Neural progenitor cell (in vitro differentiated cells): Measurements from ENCODE around the gene KLC1. TPM values are rescaled to one million over a fixed set of nuclear protein-coding genes. Genes with fewer than 3 reads are reported as not detected.
A peak's percentile ranks its signal among the peaks of the same experiment; 100 is the strongest.

ENCODE experiments used
- DNase-seq: peaks from one replicate; pipeline ENCODE4 v3.0.0-alpha.2; 2016; ENCODE audit warnings: low spot score
- H2AFZ ChIP-seq: fragments of 200-600 bp; sonication (generic); replicated peaks from 2 replicates; pipeline ENCODE4 v1.6.1; 2016; ENCODE audit warnings: antibody characterized with exemption
- H3F3A ChIP-seq: fragments of 200-600 bp; sonication (generic); 2 replicates; pipeline ENCODE4 v1.6.1; 2016; ENCODE audit warnings: antibody characterized with exemption, low read depth
- H3K27ac ChIP-seq: fragments of 200-600 bp; sonication (generic); 2 replicates; pipeline ENCODE4 v1.5.1; 2016; ENCODE audit warnings: mild to moderate bottlenecking
- H3K27me3 ChIP-seq: fragments of 200-600 bp; sonication (generic); 2 replicates; pipeline ENCODE4 v1.6.1; 2016; ENCODE audit warnings: mild to moderate bottlenecking, moderate library complexity
- H3K36me3 ChIP-seq: fragments of 200-600 bp; sonication (generic); 2 replicates; pipeline ENCODE4 v1.5.1; 2016
- H3K4me1 ChIP-seq: fragments of 200-600 bp; sonication (generic); 2 replicates; pipeline ENCODE4 v1.6.1; 2016; ENCODE audit warnings: mixed run types
- H3K4me2 ChIP-seq: fragments of 200-600 bp; sonication (generic); 2 replicates; pipeline ENCODE4 v1.6.1; 2016
- H3K4me3 ChIP-seq: fragments of 200-600 bp; sonication (generic); 2 replicates; pipeline ENCODE4 v1.5.1; 2016
- H3K79me2 ChIP-seq: fragments of 200-600 bp; sonication (generic); 2 replicates; pipeline ENCODE4 v1.6.1; 2016; ENCODE audit warnings: low read depth
- H3K9ac ChIP-seq: fragments of 200-600 bp; sonication (generic); 2 replicates; pipeline ENCODE4 v1.6.1; 2016
- H3K9me3 ChIP-seq: fragments of 200-600 bp; sonication (generic); 2 replicates; pipeline ENCODE4 v1.5.1; 2016; ENCODE audit warnings: low read depth
- H4K20me1 ChIP-seq: fragments of 200-600 bp; sonication (generic); 2 replicates; pipeline ENCODE4 v1.6.1; 2016; ENCODE audit warnings: low read depth
- H3K27ac Mint-ChIP-seq: 3 replicates; pipeline ENCODE4 v1.8.0; 2021; ENCODE audit warnings: mixed read lengths
- H3K27me3 Mint-ChIP-seq: 2 replicates; pipeline ENCODE4 v1.8.0; 2022; ENCODE audit warnings: low read depth, mild to moderate bottlenecking, inconsistent platforms, moderate library complexity, mixed read lengths; ENCODE audit not compliant: insufficient read depth
- H3K36me3 Mint-ChIP-seq: 3 replicates; pipeline ENCODE4 v1.8.0; 2021; ENCODE audit warnings: mixed read lengths
- H3K4me1 Mint-ChIP-seq: 3 replicates; pipeline ENCODE4 v1.8.0; 2021; ENCODE audit warnings: mixed read lengths
- H3K4me3 Mint-ChIP-seq: 3 replicates; pipeline ENCODE4 v1.8.0; 2021; ENCODE audit warnings: mild to moderate bottlenecking, moderate library complexity, mixed read lengths
- H3K9me3 Mint-ChIP-seq: 3 replicates; pipeline ENCODE4 v1.8.0; 2020; ENCODE audit warnings: mixed read lengths
- CTCF ChIP-seq: fragments of 200-600 bp; sonication (generic); IDR thresholded peaks from 2 replicates; pipeline ENCODE4 v1.5.1; 2017; ENCODE audit warnings: antibody characterized with exemption, mild to moderate bottlenecking
- EZH2 ChIP-seq: fragments of 200-600 bp; sonication (generic); IDR thresholded peaks from 2 replicates; pipeline ENCODE4 v1.6.1; 2017; ENCODE audit warnings: antibody characterized with exemption, mild to moderate bottlenecking, moderate library complexity
- EZH2phosphoT487 ChIP-seq: fragments of 200-600 bp; sonication (generic); IDR thresholded peaks from 2 replicates; pipeline ENCODE4 v1.6.1; 2017; ENCODE audit warnings: antibody characterized with exemption
- total RNA-seq: library from RNA; depleted of rRNA; stranded (reverse); fragments of >200 nt; gene quantifications from 2 replicates; pipeline ENCODE4 v1.2.3, GENCODE V29; 2015; ENCODE audit warnings: low replicate concordance

Gene KLC1
- total RNA-seq, 1 donor from 2014 or later, result 163 TPM

- H3K79me2 ChIP-seq, result peaks cover 11% of the 10 kb centered on the region
- TF ChIP-seq EZH2 (no peak), CTCF (no peak), EZH2phosphoT487 (no peak)
- no peaks in the 10 kb centered on the region for H3K4me1 ChIP-seq
- H4K20me1 ChIP-seq, result peaks cover 25% of the 10 kb centered on the region
- peaks cover 11% of the 10 kb centered on the region for H3K36me3 Mint-ChIP-seq
- H3K4me1 Mint-ChIP-seq, result no peaks in the 10 kb centered on the region
- no peaks in the 10 kb centered on the region for H3F3A ChIP-seq
- H3K36me3 ChIP-seq, result no peaks in the 10 kb centered on the region
- no peak for DNase-seq
- no peaks in the 10 kb centered on the region for H3K27me3 ChIP-seq
- no peak overlapping the region for H3K27ac ChIP-seq
- no peaks in the 10 kb centered on the region for H3K27me3 Mint-ChIP-seq
- no peak overlapping the region for H3K4me3 Mint-ChIP-seq
- H3K27ac Mint-ChIP-seq, result no peak overlapping the region
- no peak overlapping the region for H2AFZ ChIP-seq
- no peaks in the 10 kb centered on the region for H3K9me3 ChIP-seq
- no peak overlapping the region for H3K4me2 ChIP-seq
- no peaks in the 10 kb centered on the region for H3K9me3 Mint-ChIP-seq
- no peak overlapping the region for H3K9ac ChIP-seq
- H3K4me3 ChIP-seq, result no peak overlapping the region
Observed at GRCh38 chr14:103729496-103730448, 100.8 kb downstream of the KLC1 start.

GRCh38 chr14:103730490-103731035 lies 101.6 kb downstream of the KLC1 start:
- H3K27me3 ChIP-seq, result no peaks in the 10 kb centered on the region
- no peak overlapping the region for H3K9ac ChIP-seq
- no peak for TF ChIP-seq EZH2phosphoT487
- TF ChIP-seq CTCF, result peak; percentile 12
- no peaks in the 10 kb centered on the region for H3K4me1 ChIP-seq
- DNase-seq, result no peak
- peaks cover 19% of the 10 kb centered on the region for H4K20me1 ChIP-seq
- no peak overlapping the region for H3K27ac ChIP-seq
- Mint-ChIP-seq H3K27ac (no peak overlapping the region), H3K36me3 (peaks cover 11% of the 10 kb centered on the region), H3K27me3 (no peaks in the 10 kb centered on the region), H3K4me3 (no peak overlapping the region), H3K9me3 (no peaks in the 10 kb centered on the region), H3K4me1 (no peaks in the 10 kb centered on the region)
- H3F3A ChIP-seq, result no peaks in the 10 kb centered on the region
- H3K36me3 ChIP-seq, result no peaks in the 10 kb centered on the region
- H2AFZ ChIP-seq, result no peak overlapping the region
- no peaks in the 10 kb centered on the region for H3K9me3 ChIP-seq
- H3K4me2 ChIP-seq, result no peak overlapping the region
- no peak overlapping the region for H3K4me3 ChIP-seq
- H3K79me2 ChIP-seq, result peaks cover 7% of the 10 kb centered on the region

GRCh38 chr14:103731481-103731880 lies 102.5 kb downstream of the KLC1 start:
- H3K4me1 Mint-ChIP-seq, result no peaks in the 10 kb centered on the region
- no peaks in the 10 kb centered on the region for H3K79me2 ChIP-seq
- no peaks in the 10 kb centered on the region for H3F3A ChIP-seq
- DNase-seq, result no peak
- H3K36me3 Mint-ChIP-seq, result peaks cover 11% of the 10 kb centered on the region
- no peaks in the 10 kb centered on the region for H3K36me3 ChIP-seq
- H3K4me3 Mint-ChIP-seq, result no peak overlapping the region
- H3K9me3 ChIP-seq, result no peaks in the 10 kb centered on the region
- no peak overlapping the region for H2AFZ ChIP-seq
- no peak overlapping the region for H3K4me3 ChIP-seq
- no peak overlapping the region for H3K4me2 ChIP-seq
- H3K9me3 Mint-ChIP-seq, result no peaks in the 10 kb centered on the region
- no peaks in the 10 kb centered on the region for H3K4me1 ChIP-seq
- no peak overlapping the region for H3K27ac Mint-ChIP-seq
- no peaks in the 10 kb centered on the region for H3K27me3 ChIP-seq
- peaks cover 2% of the 10 kb centered on the region for H3K27me3 Mint-ChIP-seq
- TF ChIP-seq CTCF (no peak), EZH2phosphoT487 (no peak), EZH2 (no peak)
- H3K27ac ChIP-seq, result no peak overlapping the region
- no peak overlapping the region for H3K9ac ChIP-seq
- peaks cover 15% of the 10 kb centered on the region for H4K20me1 ChIP-seq
